IPS-NIHi11 (cell line): ENCODE results near the gene ASCC3.

Experiments used
- DNase-seq: peaks from one replicate; pipeline ENCODE4 v3.0.0; 2012; ENCODE audit warnings: mixed read lengths, low spot score

ASCC3 gene

DNA sequence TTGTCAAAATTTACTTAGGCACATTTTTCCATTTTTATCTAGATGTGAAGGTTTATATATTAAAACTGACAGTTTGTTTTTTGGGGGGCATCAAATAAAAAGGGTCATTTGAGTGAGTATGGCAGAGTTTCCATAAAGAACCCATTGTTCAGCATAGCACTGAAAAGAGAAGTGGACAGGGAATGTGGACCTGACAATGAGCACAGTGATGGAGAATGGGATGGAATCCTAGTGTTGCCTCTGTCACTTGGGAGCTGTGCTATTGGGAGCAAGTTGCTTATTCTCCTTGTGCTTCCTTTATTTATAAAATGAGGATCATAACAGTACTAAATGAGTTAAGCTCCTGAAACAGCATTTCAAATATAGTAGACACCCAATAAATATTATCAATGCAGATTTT, 285.7 kb downstream of the ASCC3 start:
- no peak for DNase-seq

DNA sequence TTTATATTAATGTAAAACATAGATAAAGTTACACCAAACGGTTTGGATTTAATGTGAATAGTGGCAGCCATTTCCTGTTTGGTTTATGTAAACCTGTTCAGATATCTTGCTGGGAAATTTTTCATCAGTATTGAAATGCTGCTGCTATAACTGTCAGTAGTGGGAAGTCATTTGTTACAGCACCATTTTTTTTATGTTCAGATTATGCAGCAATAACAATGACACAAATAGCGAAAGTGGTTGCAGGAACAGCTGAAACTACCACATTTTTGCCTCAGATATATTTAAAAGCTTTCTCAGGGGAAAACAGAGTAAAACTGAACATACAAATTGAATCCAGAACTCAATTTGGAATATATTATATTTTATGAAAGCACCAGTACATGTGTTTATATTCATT, 287.6 kb downstream of the ASCC3 start:
- DNase-seq = no peak

DNA sequence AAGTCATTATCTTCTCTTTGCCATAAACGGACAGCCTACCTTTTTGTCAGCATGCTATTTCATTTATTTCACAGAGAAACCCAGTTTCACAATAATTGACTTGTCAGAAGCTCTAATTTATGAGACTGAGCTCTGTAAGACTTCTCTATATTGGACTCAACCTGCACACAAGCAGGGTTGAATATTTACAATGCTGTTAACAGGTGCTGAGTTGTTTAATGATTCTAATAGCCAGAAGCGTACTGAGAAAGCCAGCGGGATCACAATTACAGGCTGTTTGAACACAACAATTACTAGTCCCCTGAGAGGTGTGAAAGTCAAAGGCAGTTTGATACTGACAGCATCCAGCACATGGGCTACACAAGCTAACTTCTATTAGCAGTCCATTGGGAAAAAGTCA, 288.2 kb downstream of the ASCC3 start:
- no peak for DNase-seq

DNA sequence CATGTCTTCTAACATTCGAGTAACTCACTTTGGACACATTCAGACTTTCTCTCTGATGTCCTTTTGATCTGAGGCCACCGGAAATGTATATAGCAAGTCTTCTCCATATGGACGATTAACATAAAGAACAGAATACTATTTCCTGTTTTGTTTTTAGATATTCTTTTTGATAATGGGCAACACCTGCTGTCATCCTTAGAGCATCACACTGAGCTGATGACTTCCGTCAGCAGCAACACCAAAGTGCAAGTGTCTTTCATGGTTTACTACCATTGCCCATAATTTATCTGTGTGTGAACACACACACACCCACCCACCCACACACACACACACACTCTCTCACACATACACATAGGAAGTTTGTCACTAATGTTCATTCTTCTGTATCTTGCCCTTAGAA, 303.7 kb downstream of the ASCC3 start:
- no peak for DNase-seq

DNA sequence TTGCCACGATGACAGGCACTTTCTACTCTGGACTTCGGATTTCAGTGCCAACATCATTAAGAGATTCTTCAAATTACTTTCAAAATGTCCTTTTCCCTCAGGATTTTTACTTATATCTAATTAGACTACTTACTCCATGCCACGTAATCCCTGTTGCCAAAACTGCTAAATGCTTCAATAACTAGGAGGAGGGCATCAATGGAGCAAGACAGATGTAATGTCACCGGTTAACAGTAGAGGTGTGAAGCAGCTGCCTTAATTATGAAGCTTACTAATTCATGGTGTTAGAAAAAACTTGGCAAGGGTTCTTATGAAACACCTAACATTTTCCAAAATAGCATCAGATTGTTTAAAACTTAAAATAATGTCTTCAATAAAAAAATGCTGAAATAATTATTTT, 305.2 kb downstream of the ASCC3 start:
- no peak for DNase-seq

DNA sequence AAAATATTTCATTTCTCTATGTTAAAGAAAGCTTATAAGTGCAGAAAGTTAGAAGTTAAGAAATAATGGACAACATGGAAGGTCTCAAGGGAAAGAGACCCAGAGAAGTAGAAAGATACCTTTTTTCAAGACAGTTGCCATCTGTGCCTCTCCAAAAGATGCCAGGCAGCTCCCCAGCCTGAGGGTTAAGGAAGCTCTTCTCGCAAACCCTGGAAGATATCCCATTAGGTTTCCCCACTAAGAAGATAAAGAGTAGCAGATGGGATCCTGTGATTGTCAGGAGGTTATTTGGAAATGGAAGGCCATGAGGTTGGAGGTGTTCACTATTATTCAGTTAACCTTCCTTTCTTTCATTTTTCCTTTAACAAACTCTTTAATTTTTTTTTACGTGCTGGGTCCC, 306.3 kb downstream of the ASCC3 start:
- DNase-seq = no peak

DNA sequence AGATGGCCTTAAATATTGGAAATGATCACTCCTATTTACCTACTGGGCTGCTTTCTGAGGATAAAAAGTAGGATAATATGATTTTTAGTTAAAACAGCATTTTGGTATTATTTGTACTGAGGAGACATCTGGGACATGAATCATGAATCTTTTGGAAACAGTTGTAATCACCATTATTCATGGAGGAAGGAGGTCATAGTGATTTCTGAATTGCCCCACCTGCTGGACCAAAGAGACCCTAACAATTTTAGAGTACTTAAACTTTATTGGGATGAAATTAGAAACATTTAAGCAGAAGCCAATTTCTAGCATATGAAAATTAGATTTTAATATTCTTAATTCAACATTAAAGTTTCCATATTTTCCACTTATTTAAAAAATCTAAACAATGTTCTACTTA, 308.0 kb downstream of the ASCC3 start:
- peak; percentile 21 for DNase-seq

DNA sequence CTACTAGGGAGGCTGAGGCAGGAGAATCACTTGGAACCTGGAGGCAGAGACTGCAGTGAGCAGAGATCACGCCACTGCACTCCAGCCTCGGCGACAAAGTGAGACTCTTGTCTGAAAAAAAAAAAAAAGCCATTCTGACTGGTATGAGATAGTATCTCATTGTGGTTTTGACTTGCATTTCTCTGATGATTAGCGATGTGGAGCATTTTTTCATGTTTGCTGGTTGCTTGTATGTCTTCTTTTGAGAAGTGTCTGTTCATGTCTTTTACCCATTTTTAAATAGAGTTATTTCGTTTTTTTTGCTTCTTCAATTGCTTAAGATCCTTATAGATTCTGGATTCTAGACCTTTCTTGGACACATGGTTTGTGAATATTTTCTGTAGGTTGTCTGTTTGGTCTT, 312.9 kb downstream of the ASCC3 start:
- no peak for DNase-seq

DNA sequence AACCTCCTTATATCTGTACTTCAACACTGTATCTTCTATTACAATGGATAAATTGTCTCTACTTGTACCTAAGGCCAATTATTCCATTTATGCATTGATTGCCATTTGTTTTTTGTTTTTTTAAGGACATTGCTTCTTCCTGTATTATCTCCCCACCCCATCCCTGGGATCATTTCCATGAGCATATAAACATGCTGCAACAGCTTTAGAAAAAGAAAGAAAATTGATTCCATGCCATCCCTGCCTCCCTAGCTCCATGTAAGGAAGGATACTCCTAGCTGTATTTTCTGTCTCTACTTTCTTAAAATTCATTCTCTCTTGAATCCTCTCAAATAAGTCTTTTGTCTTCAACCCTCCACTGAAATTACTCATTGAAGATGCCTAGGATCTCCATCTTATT, 314.6 kb downstream of the ASCC3 start:
- no peak for DNase-seq

DNA sequence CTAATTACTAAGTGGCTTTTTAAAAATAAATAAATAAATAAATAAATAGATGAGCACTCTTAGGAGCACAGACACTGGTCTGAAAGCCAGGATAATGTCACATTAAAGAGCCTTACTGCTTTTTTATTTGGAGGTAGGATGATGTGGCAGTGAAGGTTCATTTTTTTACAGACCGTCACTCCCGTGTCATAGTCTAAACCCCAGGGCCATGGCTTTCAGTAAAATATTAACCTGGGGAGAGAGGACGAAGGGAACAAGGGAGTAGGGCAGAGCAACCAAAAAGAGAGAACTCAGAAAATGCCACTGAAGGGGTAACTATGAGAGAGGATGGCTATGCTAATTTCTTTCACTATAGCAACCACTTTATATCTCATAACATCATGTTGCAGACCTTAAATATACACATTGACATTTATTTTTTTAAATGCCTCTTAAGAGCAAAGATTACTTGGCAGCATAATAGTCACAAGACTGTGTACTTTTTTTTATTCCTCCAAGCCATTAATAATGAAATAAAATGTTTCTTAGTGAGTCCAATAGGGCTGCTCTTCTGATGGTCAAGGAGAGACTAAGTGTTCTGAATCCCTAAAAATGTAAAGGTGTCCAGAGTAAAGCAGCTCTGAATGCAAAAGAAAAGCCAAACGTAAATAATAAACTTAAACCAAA, 315.6 kb downstream of the ASCC3 start:
- no peak for DNase-seq

DNA sequence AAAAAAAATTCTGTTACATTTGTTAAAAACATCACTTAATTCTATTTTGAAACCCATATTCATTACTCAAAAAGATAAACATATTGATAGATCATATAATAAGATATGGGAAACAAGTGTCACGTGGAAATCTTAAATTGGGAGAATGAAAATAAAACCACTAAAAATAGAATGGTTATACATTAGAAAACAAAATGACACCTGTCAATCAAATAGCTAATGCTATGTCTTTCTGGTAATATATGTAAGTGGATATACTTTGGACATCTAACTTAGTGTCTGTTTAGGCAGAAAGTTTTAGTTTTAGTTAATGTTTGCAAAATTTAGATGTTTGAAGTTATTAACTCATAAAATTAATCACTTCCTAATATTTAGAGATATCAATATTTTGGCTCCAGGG, 321.3 kb downstream of the ASCC3 start:
- DNase-seq = no peak

DNA sequence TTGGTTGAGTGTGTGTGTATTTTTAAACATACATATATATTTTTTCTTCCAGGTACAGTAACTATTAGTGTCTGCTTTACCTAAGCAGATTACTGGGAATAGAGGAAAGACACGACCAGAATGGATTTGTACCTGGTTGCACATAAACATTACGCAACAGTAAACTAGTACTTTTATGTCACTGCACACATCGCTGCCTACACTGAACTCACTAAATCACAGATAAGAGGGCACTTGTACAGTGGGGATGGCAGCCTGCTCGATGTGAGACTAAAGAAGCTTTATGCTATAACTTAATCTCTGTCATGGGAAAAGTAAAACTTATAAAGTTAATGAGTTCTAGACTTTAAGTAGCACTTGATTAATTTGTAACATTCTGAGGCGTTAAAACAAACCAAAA, 326.9 kb downstream of the ASCC3 start:
- no peak for DNase-seq

DNA sequence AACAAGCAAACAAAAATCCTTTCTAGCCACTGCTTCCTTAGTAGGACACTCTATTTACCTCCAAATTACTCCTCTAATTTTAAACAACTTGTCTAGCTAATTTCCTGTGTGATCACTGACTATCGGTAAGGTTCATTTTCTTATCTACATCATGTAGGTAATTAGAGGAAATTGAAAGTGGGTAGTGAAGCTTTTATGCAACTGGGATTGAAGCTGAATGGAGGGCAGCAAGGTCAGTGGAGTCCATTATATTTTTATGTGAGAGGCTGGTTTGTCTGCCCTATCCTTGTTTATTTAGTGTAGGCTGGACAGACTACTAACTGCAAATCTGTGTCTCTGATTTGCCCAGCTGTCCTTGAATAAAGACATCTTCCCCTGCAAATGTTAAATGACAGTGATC, 327.9 kb downstream of the ASCC3 start:
- no peak for DNase-seq

DNA sequence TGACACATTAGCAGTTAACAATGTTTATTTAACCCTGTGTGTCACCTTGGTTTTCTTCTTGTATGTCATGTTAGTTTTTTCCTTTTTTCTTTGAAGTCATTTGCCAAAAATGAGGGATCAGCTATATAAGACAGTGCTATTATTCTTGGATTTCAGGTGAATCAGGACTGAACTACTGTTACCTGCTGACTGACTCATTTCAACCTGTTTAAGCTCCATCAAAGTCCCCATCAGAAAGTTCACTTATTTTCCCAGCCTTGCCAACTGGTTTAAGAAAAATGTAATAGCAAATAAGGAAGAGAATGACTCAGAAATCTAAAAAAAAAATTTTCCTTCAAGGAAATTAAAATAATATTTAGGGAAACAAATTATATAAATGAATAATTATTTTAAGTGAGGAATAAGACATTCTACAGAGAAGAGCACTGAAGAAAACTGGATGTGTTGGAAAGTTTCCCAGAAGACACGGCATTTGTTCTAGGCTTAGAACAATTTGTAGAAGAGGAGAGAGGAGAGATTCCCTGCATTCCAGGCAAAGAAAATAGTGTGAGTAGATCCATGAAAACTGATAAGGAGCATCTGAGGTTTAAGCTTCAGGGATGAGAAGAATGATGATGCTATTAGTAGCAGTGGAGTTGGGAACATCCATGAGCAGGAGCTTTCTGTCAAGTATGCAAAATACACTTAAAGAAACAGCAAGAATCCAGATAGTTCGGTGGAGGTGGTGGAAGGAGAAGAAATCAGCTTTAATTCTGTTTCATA, 331.5 kb downstream of the ASCC3 start:
- DNase-seq = no peak

DNA sequence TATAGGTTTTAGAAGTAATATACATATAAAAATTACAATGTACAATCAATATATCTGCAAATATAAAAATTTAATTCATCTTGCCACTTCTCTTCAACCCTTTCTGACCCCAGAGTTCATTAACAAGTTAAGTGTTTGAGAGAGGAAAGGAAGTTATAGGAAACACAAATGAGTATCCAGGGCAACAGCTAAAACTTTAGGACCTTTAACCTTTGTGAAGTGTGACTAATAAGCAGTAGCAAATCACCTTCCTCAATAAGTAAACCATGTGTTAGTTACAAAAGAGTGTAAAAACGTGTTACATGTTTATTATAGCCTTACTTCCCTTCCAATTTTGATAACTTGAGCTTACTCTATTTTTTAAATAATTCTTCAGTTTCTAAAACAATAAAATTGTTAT, 343.0 kb downstream of the ASCC3 start:
- DNase-seq = no peak

DNA sequence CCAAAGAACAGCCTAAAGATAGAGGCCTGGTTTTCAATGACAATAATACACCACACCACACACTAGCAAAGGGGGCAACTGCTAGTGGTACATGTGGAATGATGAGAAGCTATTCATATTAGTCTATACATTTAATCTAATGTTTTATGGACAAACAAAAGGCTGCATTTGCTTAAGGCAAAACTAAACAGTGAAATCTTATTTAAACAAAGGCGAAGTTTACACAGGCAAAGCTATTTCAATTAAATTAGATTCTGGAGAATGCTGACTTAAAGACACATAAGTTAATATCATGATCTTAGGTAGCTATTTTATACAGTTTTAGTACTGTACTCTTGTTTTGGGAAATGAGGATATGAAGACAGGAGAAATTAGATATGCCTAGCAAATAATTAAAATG, 362.5 kb downstream of the ASCC3 start:
- no peak for DNase-seq

DNA sequence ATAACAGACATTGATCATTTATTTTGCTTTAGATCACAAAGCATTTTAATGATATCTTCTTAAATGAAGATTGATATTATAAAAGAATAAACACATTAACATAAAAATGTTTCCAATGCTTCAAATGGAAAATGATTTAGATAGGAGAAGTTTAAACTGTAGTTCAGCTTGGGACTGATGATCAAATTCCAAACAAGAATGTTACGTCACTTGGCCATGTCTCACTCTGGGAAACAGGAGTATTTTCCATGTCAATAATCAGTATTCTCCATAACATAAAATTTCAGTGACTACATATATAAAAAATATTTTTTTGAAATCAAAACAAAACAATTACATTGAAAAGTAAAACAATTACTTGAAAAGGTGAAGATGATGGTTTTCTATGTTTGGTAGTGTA, 363.5 kb downstream of the ASCC3 start:
- no peak for DNase-seq

DNA sequence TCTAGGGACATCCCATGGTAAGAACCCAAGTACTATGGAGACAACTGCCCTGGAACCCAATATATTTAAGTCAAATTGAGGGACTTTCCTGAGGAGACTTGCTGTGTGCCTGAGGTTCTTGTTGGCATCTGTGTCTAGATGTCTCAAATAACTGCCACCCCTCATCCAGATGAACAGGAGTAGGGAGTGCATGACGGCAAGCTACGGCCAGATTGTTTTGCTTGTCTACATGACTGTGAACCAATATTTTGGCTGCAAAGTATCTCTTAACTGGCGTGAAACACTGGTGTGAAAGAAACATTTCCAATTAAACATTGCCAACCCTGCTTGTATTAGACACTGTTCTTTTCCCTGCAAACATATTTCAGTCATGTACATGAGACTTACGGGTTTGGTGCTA, 364.0 kb downstream of the ASCC3 start:
- DNase-seq = no peak

DNA sequence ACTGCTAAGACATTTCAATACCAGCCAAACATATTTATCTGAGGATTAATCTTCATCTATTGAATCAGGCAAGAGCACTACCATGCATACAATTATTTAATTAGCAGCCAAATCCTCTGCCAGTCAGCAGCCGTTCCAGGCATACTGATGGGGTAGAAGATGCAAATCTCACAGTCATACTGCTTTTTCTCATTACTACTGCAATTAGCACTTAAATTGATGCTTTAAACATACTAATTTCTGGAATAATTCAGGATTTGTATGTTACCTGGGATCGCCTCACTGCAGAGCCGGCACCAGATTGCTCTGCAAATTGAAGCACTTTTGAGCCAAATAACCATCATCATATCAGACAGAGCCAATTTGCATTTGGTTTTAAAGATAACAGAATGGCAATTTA, 366.5 kb downstream of the ASCC3 start:
- DNase-seq = no peak

DNA sequence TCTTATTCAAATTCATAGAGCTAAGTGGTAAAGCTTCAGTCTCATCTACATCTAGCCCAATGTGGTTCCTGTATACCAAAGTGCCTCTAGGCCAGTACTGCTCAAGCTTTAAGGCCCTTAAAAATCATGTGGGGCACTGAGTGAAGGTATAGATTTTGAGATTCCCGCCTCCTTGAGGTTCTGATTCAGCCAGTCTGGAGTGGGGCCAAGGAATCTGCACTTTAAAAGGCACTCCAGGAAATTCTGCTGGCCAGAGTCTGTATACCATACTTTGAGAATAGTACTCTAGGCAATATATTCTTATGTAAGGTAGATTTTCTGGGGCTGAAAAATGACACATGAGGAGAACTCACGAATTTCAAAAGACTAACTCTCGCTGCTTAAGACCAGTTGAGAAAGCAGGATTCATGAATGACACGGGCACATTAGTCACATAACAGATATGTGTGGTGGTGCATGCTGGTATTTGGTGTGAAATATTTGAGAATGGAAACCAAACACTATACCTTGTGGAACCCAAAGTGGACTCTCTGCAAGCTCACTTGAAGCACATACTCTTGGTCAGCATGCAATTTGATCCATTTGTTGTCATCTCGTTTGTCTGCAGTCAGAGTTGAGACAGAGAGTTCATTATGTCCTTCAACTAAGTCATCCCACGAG, 368.8 kb downstream of the ASCC3 start:
- DNase-seq = no peak

DNA sequence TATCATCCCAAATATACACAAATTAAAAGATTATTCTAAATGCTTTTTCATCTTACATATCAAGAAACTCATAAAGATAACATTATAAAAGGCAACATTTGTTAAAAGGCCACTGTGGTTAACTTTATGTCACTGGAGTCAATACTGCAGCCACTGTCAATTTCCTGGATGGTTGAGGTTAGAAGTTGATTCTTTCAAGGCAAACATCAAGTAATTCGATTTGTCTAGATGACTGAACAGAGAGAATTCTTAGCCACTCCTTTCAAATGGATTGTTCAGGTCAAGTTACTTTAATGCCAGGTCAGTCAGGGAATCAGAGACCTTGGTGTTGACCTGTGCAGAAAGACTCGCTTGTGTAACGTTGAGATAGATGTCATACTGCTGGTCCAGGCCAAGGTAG, 372.0 kb downstream of the ASCC3 start:
- DNase-seq = no peak

DNA sequence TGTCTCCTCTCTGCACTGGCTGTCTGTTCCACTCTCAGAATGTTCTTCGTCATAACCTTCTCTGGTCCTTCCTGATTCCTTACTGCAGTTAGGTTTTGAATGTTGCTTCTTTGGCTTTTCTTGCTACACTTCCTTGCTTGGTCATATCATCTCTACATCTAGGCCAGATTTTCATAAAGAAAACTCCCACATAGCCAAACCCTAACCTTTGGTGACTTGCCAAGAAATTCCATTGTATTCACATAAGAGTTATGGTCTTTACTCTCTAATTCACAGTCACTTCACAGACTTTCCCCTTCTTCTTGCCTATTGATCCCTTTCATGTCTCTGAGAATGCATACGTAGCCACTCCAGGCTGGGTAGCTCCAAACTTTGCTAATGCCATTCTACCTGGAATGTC, 374.5 kb downstream of the ASCC3 start:
- no peak for DNase-seq
